Progenitor cell of endocrine pancreas (in vitro differentiated cells): ENCODE data around the gene SRGAP1. TPM values are rescaled to one million over a fixed set of nuclear protein-coding genes. Genes with fewer than 3 reads are reported as not detected.

Experiments used
- DNase-seq: peaks from one replicate; pipeline ENCODE4 v3.0.0; 2021; ENCODE audit warnings: low spot score; ENCODE audit not compliant: unreplicated experiment
- H3K27ac Mint-ChIP-seq: 2 replicates; pipeline ENCODE4 v1.8.0; 2021; ENCODE audit warnings: mild to moderate bottlenecking, moderate library complexity, mixed read lengths
- H3K27me3 Mint-ChIP-seq: 2 replicates; pipeline ENCODE4 v1.8.0; 2021; ENCODE audit warnings: mixed read lengths
- H3K36me3 Mint-ChIP-seq: 2 replicates; pipeline ENCODE4 v1.8.0; 2022; ENCODE audit warnings: mixed read lengths; ENCODE audit not compliant: insufficient read depth
- H3K4me1 Mint-ChIP-seq: 2 replicates; pipeline ENCODE4 v1.8.0; 2021; ENCODE audit warnings: low read depth, mixed read lengths
- H3K4me3 Mint-ChIP-seq: 2 replicates; pipeline ENCODE4 v1.8.0; 2021; ENCODE audit warnings: low read depth, mild to moderate bottlenecking, moderate library complexity, mixed read lengths
- H3K9me3 Mint-ChIP-seq: 2 replicates; pipeline ENCODE4 v1.8.0; 2021; ENCODE audit warnings: low read depth, mixed read lengths
- total RNA-seq: library from RNA; stranded (reverse); gene quantifications from 2 replicates; pipeline ENCODE4 v1.2.1, GENCODE V29; 2021
- TF ChIP-seq, protein P1 (sequence below): fragments of 200-600 bp; sonication (generic); IDR thresholded peaks from one replicate; pipeline ENCODE4 v1.5.0; 2021; ENCODE audit warnings: antibody characterized with exemption, mild to moderate bottlenecking; ENCODE audit not compliant: unreplicated experiment

Gene SRGAP1
- total RNA-seq, 1 donor from 2014 or later, result 23.1 TPM

DNA sequence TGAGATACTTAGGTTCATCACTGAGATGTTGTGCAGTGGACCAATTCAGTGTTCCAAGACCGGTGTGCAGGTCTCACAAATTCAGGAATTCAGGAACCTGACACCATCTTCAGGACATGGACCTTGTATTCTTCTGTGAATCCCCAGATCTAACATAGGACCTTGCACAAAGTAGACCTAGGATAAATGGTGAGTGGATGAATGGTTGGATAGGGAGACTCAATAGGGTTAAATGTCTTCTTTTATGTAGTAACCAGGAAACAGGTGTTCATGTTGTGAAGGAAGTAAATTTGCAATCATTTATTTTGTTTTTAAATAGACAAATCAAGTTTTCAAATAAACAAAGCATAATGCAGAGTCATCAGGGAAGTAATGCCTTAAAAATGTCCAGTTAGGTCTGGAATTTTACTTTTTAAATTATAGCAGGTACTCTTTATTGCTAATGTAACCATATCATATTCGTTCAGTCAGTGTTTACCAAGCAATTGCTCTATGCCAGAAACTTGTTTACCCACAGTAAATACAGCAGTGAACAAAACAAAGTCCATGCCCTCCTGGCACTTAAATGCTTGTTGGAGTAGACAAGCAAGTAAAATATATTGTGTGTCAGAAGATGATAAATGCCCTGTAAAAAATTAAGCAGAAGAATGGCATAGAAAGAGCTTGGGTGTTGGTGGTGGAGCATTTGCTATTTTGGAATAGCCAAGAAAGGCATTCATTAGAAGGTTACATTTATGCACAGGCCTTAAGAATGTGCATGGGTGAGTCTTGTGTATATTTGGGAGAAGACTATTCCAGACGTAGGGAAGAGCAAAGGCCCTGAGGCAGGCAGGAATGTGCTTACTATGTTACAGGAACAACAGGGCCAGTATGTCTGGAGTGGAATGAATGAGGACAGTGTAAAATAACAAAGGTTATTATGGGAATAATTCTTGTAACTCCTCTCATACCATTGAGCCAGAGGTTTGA, 38.5 kb upstream of the SRGAP1 start:
- Mint-ChIP-seq H3K27ac (no peak overlapping the region), H3K4me1 (peaks cover 6% of the 10 kb centered on the region), H3K4me3 (no peak overlapping the region), H3K36me3 (peaks cover 2% of the 10 kb centered on the region), H3K9me3 (no peaks in the 10 kb centered on the region), H3K27me3 (no peaks in the 10 kb centered on the region)
- DNase-seq, result no peak
- TF ChIP-seq, protein P1, sequence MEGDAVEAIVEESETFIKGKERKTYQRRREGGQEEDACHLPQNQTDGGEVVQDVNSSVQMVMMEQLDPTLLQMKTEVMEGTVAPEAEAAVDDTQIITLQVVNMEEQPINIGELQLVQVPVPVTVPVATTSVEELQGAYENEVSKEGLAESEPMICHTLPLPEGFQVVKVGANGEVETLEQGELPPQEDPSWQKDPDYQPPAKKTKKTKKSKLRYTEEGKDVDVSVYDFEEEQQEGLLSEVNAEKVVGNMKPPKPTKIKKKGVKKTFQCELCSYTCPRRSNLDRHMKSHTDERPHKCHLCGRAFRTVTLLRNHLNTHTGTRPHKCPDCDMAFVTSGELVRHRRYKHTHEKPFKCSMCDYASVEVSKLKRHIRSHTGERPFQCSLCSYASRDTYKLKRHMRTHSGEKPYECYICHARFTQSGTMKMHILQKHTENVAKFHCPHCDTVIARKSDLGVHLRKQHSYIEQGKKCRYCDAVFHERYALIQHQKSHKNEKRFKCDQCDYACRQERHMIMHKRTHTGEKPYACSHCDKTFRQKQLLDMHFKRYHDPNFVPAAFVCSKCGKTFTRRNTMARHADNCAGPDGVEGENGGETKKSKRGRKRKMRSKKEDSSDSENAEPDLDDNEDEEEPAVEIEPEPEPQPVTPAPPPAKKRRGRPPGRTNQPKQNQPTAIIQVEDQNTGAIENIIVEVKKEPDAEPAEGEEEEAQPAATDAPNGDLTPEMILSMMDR, result no peak

DNA sequence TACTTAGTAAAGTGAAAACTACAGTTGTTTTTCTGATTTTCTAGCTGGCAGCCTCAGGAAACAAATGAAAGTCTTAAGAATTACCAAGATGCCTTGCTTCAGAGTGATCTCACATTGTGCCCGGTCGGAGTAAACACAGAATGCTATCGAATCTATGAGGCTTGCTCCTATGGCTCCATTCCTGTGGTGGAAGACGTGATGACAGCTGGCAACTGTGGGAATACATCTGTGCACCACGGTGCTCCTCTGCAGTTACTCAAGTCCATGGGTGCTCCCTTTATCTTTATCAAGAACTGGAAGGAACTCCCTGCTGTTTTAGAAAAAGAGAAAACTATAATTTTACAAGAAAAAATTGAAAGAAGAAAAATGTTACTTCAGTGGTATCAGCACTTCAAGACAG, 35.9 kb upstream of the SRGAP1 start:
- no peak overlapping the region for H3K4me3 Mint-ChIP-seq
- H3K36me3 Mint-ChIP-seq, result peaks cover 2% of the 10 kb centered on the region
- DNase-seq, result no peak
- no peaks in the 10 kb centered on the region for H3K27me3 Mint-ChIP-seq
- H3K4me1 Mint-ChIP-seq, result peaks cover 6% of the 10 kb centered on the region
- H3K9me3 Mint-ChIP-seq, result no peaks in the 10 kb centered on the region
- no peak overlapping the region for H3K27ac Mint-ChIP-seq
- TF ChIP-seq, protein P1, result no peak

DNA sequence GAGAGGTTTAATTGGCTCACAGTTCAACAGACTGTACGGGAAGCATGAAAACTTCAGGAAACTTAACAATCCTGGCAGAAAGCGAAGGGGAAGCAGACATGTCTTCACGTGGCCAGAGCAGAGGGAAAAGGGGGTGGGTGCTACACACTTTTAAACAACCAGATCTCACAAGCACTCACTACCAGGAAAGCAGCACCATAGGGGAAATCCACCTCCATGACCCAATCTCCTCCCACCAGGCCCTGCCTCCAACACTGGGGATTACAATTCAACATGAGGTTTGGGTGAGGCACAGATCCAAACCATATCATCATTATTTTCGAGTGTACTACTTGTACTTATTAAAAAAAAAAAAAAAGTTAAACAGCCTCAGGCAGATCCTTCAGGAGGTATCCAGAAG, 34.9 kb upstream of the SRGAP1 start:
- no peaks in the 10 kb centered on the region for H3K9me3 Mint-ChIP-seq
- peaks cover 6% of the 10 kb centered on the region for H3K4me1 Mint-ChIP-seq
- no peak overlapping the region for H3K4me3 Mint-ChIP-seq
- H3K27me3 Mint-ChIP-seq, result no peaks in the 10 kb centered on the region
- no peak for DNase-seq
- H3K27ac Mint-ChIP-seq, result no peak overlapping the region
- peaks cover 2% of the 10 kb centered on the region for H3K36me3 Mint-ChIP-seq
- TF ChIP-seq, protein P1, result no peak

DNA sequence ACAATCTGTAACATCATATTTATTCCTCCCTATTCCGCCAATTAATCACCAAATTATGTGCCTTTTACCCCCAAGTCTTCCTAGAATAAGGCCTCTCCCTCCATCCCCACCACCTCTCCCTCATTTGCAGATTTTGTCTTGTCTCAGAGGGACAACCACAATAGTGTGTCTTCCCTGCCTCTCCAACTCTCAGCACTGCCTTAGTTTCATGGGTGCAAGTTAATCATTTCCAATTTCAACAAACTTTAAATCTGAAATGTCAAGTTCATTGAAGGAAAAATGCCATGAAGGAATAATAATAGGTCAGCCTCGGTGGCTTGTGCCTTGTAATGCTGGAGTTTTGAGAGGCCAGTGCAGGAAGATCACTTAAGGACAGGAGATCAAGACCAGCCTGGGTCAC, 33.2 kb upstream of the SRGAP1 start:
- Mint-ChIP-seq H3K36me3 (peaks cover 2% of the 10 kb centered on the region), H3K27me3 (no peaks in the 10 kb centered on the region), H3K4me3 (no peak overlapping the region), H3K27ac (no peak overlapping the region), H3K9me3 (peaks cover 2% of the 10 kb centered on the region), H3K4me1 (peaks cover 2% of the 10 kb centered on the region)
- no peak for DNase-seq
- TF ChIP-seq, protein P1, result no peak

DNA sequence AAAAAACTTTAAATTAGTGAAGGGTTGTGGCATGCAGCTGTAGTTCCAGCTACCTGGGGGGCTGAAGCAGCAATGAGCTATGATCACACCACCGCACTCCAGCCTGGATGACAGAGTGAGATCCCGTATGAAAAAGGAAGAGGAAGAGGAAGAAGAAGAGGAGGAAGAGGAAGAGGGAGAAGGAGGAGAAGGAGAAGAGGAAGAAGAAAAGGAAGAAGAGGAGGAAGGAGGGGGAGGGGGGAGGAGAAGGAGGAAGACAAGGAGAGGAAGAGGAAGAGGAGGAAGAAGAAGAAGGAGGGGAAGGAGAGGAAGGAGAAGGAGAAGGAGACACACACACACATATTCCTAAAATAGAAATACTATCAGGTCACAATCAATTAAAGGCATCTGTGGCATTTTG, 32.7 kb upstream of the SRGAP1 start:
- DNase-seq, result no peak
- H3K4me3 Mint-ChIP-seq, result no peak overlapping the region
- H3K9me3 Mint-ChIP-seq, result peaks cover 2% of the 10 kb centered on the region
- H3K36me3 Mint-ChIP-seq, result peaks cover 2% of the 10 kb centered on the region
- no peaks in the 10 kb centered on the region for H3K27me3 Mint-ChIP-seq
- peaks cover 2% of the 10 kb centered on the region for H3K4me1 Mint-ChIP-seq
- TF ChIP-seq, protein P1, result no peak
- no peak overlapping the region for H3K27ac Mint-ChIP-seq
